Iris pigment epithelial cell (primary cell): ENCODE measurements around the gene MXD4.
"Not testable (repeated sequence)": the region's sequence is repeated elsewhere in the genome, so short reads cannot be mapped to it uniquely, and the experiment has no call there.

Experiments
- DNase-seq: peaks from one replicate; pipeline ENCODE4 v3.0.0-alpha.2; 2011; ENCODE audit warnings: low read depth

Gene MXD4

GRCh38 chr4:2250357-2251072, 11.4 kb downstream of the MXD4 start:
- no peak for DNase-seq

- no peak for DNase-seq
These were observed 12.2 kb downstream of the MXD4 start for GRCh38 chr4:2249526-2250356.

- DNase-seq, result no peak
These were observed 13.1 kb downstream of the MXD4 start for GRCh38 chr4:2248821-2249261.

GRCh38 chr4:2248044-2248780, 13.7 kb downstream of the MXD4 start:
- DNase-seq, result no peak

GRCh38 chr4:2247128-2248043, 14.5 kb downstream of the MXD4 start:
- no peak for DNase-seq

- no peak for DNase-seq
These were observed 15.4 kb downstream of the MXD4 start for GRCh38 chr4:2246384-2247127.

- no peak for DNase-seq
These were observed 16.1 kb downstream of the MXD4 start for GRCh38 chr4:2245787-2246275.

GRCh38 chr4:2245057-2245786, 16.7 kb downstream of the MXD4 start:
- DNase-seq, result no peak

- no peak for DNase-seq
These were observed 18.1 kb downstream of the MXD4 start for GRCh38 chr4:2243681-2244380.

GRCh38 chr4:2241410-2242353, 20.2 kb downstream of the MXD4 start, which contains the start of the genes HAUS3 and POLN:
HAUS3 (minus strand) TSS chr4:2242121; CDS start chr4:2240946, 1,175 bp downstream.
POLN (minus strand) TSS chr4:2242121; CDS start chr4:2229231, 12,890 bp downstream.
- DNase-seq, result peak; percentile 96

GRCh38 chr4:2241003-2241402, 20.9 kb downstream of the MXD4 start:
- DNase-seq, result no peak

GRCh38 chr4:2236944-2237666, 24.8 kb downstream of the MXD4 start:
- DNase-seq, result no peak

- DNase-seq, result no peak
These were observed 30.8 kb downstream of the MXD4 start for GRCh38 chr4:2231082-2231481.

GRCh38 chr4:2226261-2226660, 35.6 kb downstream of the MXD4 start:
- no peak for DNase-seq

- no peak for DNase-seq
These were observed 39.1 kb downstream of the MXD4 start for GRCh38 chr4:2222838-2223237.

GRCh38 chr4:2221378-2221777, 40.5 kb downstream of the MXD4 start:
- not testable (repeated sequence) for DNase-seq

- DNase-seq, result peak; percentile 63
These were observed 41.8 kb downstream of the MXD4 start for GRCh38 chr4:2220016-2220630.
